GM21360 (cell line): ENCODE results near the gene SLC25A38.
"Not testable (repeated sequence)": the region's sequence is repeated elsewhere in the genome, so short reads cannot be mapped to it uniquely, and the experiment has no call there.

Source experiments
- ATAC-seq: cut with Tn5 transposase; IDR thresholded peaks from one replicate; pipeline ENCODE4 v1.9.1; 2021; ENCODE audit warnings: mild to moderate bottlenecking, moderate library complexity; ENCODE audit not compliant: unreplicated experiment

SLC25A38 gene

GRCh38 chr3:39383045-39383880, at the start of gene SLC25A38:
Gene SLC25A38, plus strand, starts transcription at chr3:39383370. Its CDS starts 355 bp downstream, at chr3:39383725.
- ATAC-seq: peak; percentile 66

- ATAC-seq: no peak
These were observed 49.6 kb upstream of the SLC25A38 start for GRCh38 chr3:39333607-39334006.

GRCh38 chr3:39334205-39334604, 49.0 kb upstream of the SLC25A38 start:
- ATAC-seq: no peak

GRCh38 chr3:39338201-39338600, 45.0 kb upstream of the SLC25A38 start:
- no peak for ATAC-seq

- no peak for ATAC-seq
These were observed 44.1 kb upstream of the SLC25A38 start for GRCh38 chr3:39339086-39339485.

- ATAC-seq: no peak
These were observed 40.0 kb upstream of the SLC25A38 start for GRCh38 chr3:39343076-39343717.

GRCh38 chr3:39343760-39344159, 39.4 kb upstream of the SLC25A38 start:
- no peak for ATAC-seq

- ATAC-seq: no peak
These were observed 38.3 kb upstream of the SLC25A38 start for GRCh38 chr3:39344746-39345344.

GRCh38 chr3:39346785-39347585, 36.2 kb upstream of the SLC25A38 start:
- peak; percentile 85 for ATAC-seq

- ATAC-seq: no peak
These were observed 35.6 kb upstream of the SLC25A38 start for GRCh38 chr3:39347586-39347876.

- no peak for ATAC-seq
These were observed 34.1 kb upstream of the SLC25A38 start for GRCh38 chr3:39349080-39349479.

GRCh38 chr3:39350714-39351113, 32.5 kb upstream of the SLC25A38 start:
- no peak for ATAC-seq

- ATAC-seq: not testable (repeated sequence)
These were observed 32.0 kb upstream of the SLC25A38 start for GRCh38 chr3:39351134-39351533.

- not testable (repeated sequence) for ATAC-seq
These were observed 29.8 kb upstream of the SLC25A38 start for GRCh38 chr3:39353168-39353927.

- ATAC-seq: no peak
These were observed 24.8 kb upstream of the SLC25A38 start for GRCh38 chr3:39358333-39358732.

GRCh38 chr3:39361252-39361927, 21.8 kb upstream of the SLC25A38 start:
- no peak for ATAC-seq

- ATAC-seq: no peak
These were observed 21.0 kb upstream of the SLC25A38 start for GRCh38 chr3:39362192-39362591.

- no peak for ATAC-seq
These were observed 20.4 kb upstream of the SLC25A38 start for GRCh38 chr3:39362812-39363211.

GRCh38 chr3:39370450-39370849, 12.7 kb upstream of the SLC25A38 start:
- ATAC-seq: not testable (repeated sequence)

GRCh38 chr3:39372833-39373232, 10.3 kb upstream of the SLC25A38 start:
- no peak for ATAC-seq
